ENCODE measurements around the gene FARSA. TPM values are rescaled to one million over a fixed set of nuclear protein-coding genes. Genes with fewer than 3 reads are reported as not detected.

The FARSA gene
- polyA plus RNA-seq, 6 donors from 2014 or later = 33.8 to 63.0 (median 44.0) TPM

GRCh38 chr19:12872941-12873890, 60.3 kb downstream of the FARSA start:
- DNase-seq = peak; percentile 31
- H3K27ac Mint-ChIP-seq = peak overlapping the region in 3 of 6 donors; percentile 16 to 75 (median 63)

More at GRCh38 chr19:12872941-12873890, 60.3 kb downstream of the FARSA start:
- H3K9me3 Mint-ChIP-seq = peaks cover 0 to 6% (median 1%) of the 10 kb centered on the region in 7 donors
- H3K36me3 Mint-ChIP-seq = peaks cover 10 to 17% of the 10 kb centered on the region in 2 donors
- peaks cover 5 to 18% (median 9%) of the 10 kb centered on the region in 3 donors for H3K4me1 Mint-ChIP-seq
- H3K27me3 Mint-ChIP-seq = no peaks in the 10 kb centered on the region
- peak overlapping the region in 6 of 8 donors; percentile 23 to 82 (median 48) for H3K4me3 Mint-ChIP-seq
- peak; percentile 77 to 81 for ATAC-seq (ENCODE audit: low read depth in 2 of 2)

Other genes starting within 250 kb of the FARSA start
- gene GNG14, start 245.7 kb downstream of the FARSA start, polyA plus RNA-seq (ENCODE audit: low read depth in 6 of 6) = not detected
- gene FBXW9, start 237.1 kb downstream of the FARSA start, polyA plus RNA-seq (ENCODE audit: low read depth in 6 of 6) = 1 to 10 TPM; 2.0 to 5.8 (median 4.9) TPM
- 1 to 10 TPM in 5 of 6 donors, not detected in 1; 1.7 to 3.5 (median 2.7) TPM for gene TNPO2, start 209.8 kb downstream of the FARSA start, polyA plus RNA-seq (ENCODE audit: low read depth in 6 of 6)
- gene TRIR, start 199.0 kb downstream of the FARSA start, polyA plus RNA-seq (ENCODE audit: low read depth in 6 of 6) = 100 to 1,000 TPM; 207 to 269 (median 230) TPM
- 100 to 1,000 TPM in 1 of 6 donors, 10 to 100 TPM in 5; 46.3 to 105 (median 53.5) TPM for gene GET3, start 196.2 kb downstream of the FARSA start, polyA plus RNA-seq (ENCODE audit: low read depth in 6 of 6)
- under 1 TPM in 1 of 6 donors, not detected in 5; 0.23 TPM for gene BEST2, start 181.9 kb downstream of the FARSA start, polyA plus RNA-seq (ENCODE audit: low read depth in 6 of 6)
- 1 to 10 TPM; 1.1 to 7.1 (median 3.3) TPM for gene HOOK2, start 158.2 kb downstream of the FARSA start, polyA plus RNA-seq (ENCODE audit: low read depth in 6 of 6)
- gene JUNB, start 142.2 kb downstream of the FARSA start, polyA plus RNA-seq (ENCODE audit: low read depth in 6 of 6) = 1,000 to 10,000 TPM in 5 of 6 donors, 100 to 1,000 TPM in 1; 777 to 2,686 (median 1,649) TPM
- gene PRDX2, start 131.9 kb downstream of the FARSA start, polyA plus RNA-seq (ENCODE audit: low read depth in 6 of 6) = 100 to 1,000 TPM in 5 of 6 donors, 10 to 100 TPM in 1; 96.8 to 203 (median 126) TPM
- gene THSD8, start 131.6 kb downstream of the FARSA start, polyA plus RNA-seq (ENCODE audit: low read depth in 6 of 6) = 1 to 10 TPM in 5 of 6 donors, not detected in 1; 2.0 to 6.6 (median 5.2) TPM
- gene RNASEH2A, start 127.1 kb downstream of the FARSA start, polyA plus RNA-seq (ENCODE audit: low read depth in 6 of 6) = 10 to 100 TPM; 19.7 to 30.9 (median 25.1) TPM
- gene RTBDN, start 99.1 kb downstream of the FARSA start, polyA plus RNA-seq (ENCODE audit: low read depth in 6 of 6) = not detected
- 1 to 10 TPM in 3 of 6 donors, under 1 TPM in 2, not detected in 1; 0.10 to 2.5 (median 1.0) TPM for gene MAST1, start 95.2 kb downstream of the FARSA start, polyA plus RNA-seq (ENCODE audit: low read depth in 6 of 6)
- gene DNASE2, start 52.3 kb downstream of the FARSA start, polyA plus RNA-seq (ENCODE audit: low read depth in 6 of 6) = 10 to 100 TPM; 24.5 to 55.8 (median 40.6) TPM
- not detected for gene KLF1, start 46.5 kb downstream of the FARSA start, polyA plus RNA-seq (ENCODE audit: low read depth in 6 of 6)
- 10 to 100 TPM in 5 of 6 donors, 1 to 10 TPM in 1; 7.8 to 16.3 (median 13.4) TPM for gene GCDH, start 42.6 kb downstream of the FARSA start, polyA plus RNA-seq (ENCODE audit: low read depth in 6 of 6)
- gene SYCE2, start 14.4 kb downstream of the FARSA start, polyA plus RNA-seq (ENCODE audit: low read depth in 6 of 6) = under 1 TPM in 1 of 6 donors, not detected in 5; 0.21 TPM
- 100 to 1,000 TPM in 5 of 6 donors, 10 to 100 TPM in 1; 97.4 to 189 (median 155) TPM for gene CALR, start 4.9 kb upstream of the FARSA start, polyA plus RNA-seq (ENCODE audit: low read depth in 6 of 6)
- 100 to 1,000 TPM in 3 of 6 donors, 10 to 100 TPM in 3; 82.9 to 119 (median 99.3) TPM for gene RAD23A, start 12.2 kb upstream of the FARSA start, polyA plus RNA-seq (ENCODE audit: low read depth in 6 of 6)
- 10 to 100 TPM; 49.4 to 65.9 (median 52.7) TPM for gene GADD45GIP1, start 23.5 kb upstream of the FARSA start, polyA plus RNA-seq (ENCODE audit: low read depth in 6 of 6)
- gene DAND5, start 35.9 kb upstream of the FARSA start, polyA plus RNA-seq (ENCODE audit: low read depth in 6 of 6) = not detected
- gene NFIX, start 61.8 kb upstream of the FARSA start, polyA plus RNA-seq (ENCODE audit: low read depth in 6 of 6) = 1 to 10 TPM in 2 of 6 donors, under 1 TPM in 2, not detected in 2; 0.21 to 2.1 (median 1.1) TPM
- gene LYL1, start 169.1 kb upstream of the FARSA start, polyA plus RNA-seq (ENCODE audit: low read depth in 6 of 6) = 10 to 100 TPM; 39.9 to 88.3 (median 50.8) TPM
- 10 to 100 TPM; 20.2 to 36.3 (median 24.1) TPM for gene TRMT1, start 183.0 kb upstream of the FARSA start, polyA plus RNA-seq (ENCODE audit: low read depth in 6 of 6)
- 1 to 10 TPM in 2 of 6 donors, under 1 TPM in 4; 0.47 to 1.4 (median 0.67) TPM for gene NACC1, start 184.6 kb upstream of the FARSA start, polyA plus RNA-seq (ENCODE audit: low read depth in 6 of 6)
- gene STX10, start 216.7 kb upstream of the FARSA start, polyA plus RNA-seq (ENCODE audit: low read depth in 6 of 6) = 10 to 100 TPM; 48.2 to 84.3 (median 60.0) TPM
- 1,000 to 10,000 TPM in 2 of 6 donors, 100 to 1,000 TPM in 4; 351 to 1,131 (median 562) TPM for gene IER2, start 216.7 kb upstream of the FARSA start, polyA plus RNA-seq (ENCODE audit: low read depth in 6 of 6)

All from naive B cell (primary cell).